ENCODE measurements around the gene CDX1. TPM values are rescaled to one million over a fixed set of nuclear protein-coding genes. Genes with fewer than 3 reads are reported as not detected.

The CDX1 gene
- total RNA-seq, 1 donor from 2014 or later: 0.43 TPM

- TF ChIP-seq CTCF (IDR thresholded peaks at IDR 0.05; ENCODE audit: unreplicated experiment): no peak
- H3K36me3 Mint-ChIP-seq (ENCODE audit: insufficient read depth): no peaks in the 10 kb centered on the region
- H3K4me3 Mint-ChIP-seq (ENCODE audit: low read depth): no peak overlapping the region
- no peak overlapping the region for H3K27ac Mint-ChIP-seq
- H3K9me3 Mint-ChIP-seq (ENCODE audit: low read depth): no peaks in the 10 kb centered on the region
- no peak for DNase-seq (ENCODE audit: low spot score, unreplicated experiment)
- H3K4me1 Mint-ChIP-seq (ENCODE audit: low read depth): peaks cover 1% of the 10 kb centered on the region
- peaks cover 54% of the 10 kb centered on the region for H3K27me3 Mint-ChIP-seq
Measured at GRCh38 chr5:150173161-150173560, 6.6 kb downstream of the CDX1 start.

GRCh38 chr5:150174285-150174684, 7.7 kb downstream of the CDX1 start:
- no peak for TF ChIP-seq CTCF (IDR thresholded peaks at IDR 0.05; ENCODE audit: unreplicated experiment)
- Mint-ChIP-seq H3K27me3 (peaks cover 43% of the 10 kb centered on the region), H3K36me3 (ENCODE audit: insufficient read depth) (no peaks in the 10 kb centered on the region), H3K27ac (no peak overlapping the region), H3K4me3 (ENCODE audit: low read depth) (no peak overlapping the region), H3K9me3 (ENCODE audit: low read depth) (no peaks in the 10 kb centered on the region), H3K4me1 (ENCODE audit: low read depth) (peaks cover 1% of the 10 kb centered on the region)
- DNase-seq (ENCODE audit: low spot score, unreplicated experiment): no peak

GRCh38 chr5:150175076-150175475, 8.5 kb downstream of the CDX1 start:
- Mint-ChIP-seq H3K27ac (no peak overlapping the region), H3K4me1 (ENCODE audit: low read depth) (peaks cover 1% of the 10 kb centered on the region), H3K4me3 (ENCODE audit: low read depth) (no peak overlapping the region), H3K36me3 (ENCODE audit: insufficient read depth) (no peaks in the 10 kb centered on the region), H3K27me3 (peaks cover 35% of the 10 kb centered on the region), H3K9me3 (ENCODE audit: low read depth) (no peaks in the 10 kb centered on the region)
- DNase-seq (ENCODE audit: low spot score, unreplicated experiment): no peak
- no peak for TF ChIP-seq CTCF (IDR thresholded peaks at IDR 0.05; ENCODE audit: unreplicated experiment)

GRCh38 chr5:150175536-150175935, 9.0 kb downstream of the CDX1 start:
- H3K4me3 Mint-ChIP-seq (ENCODE audit: low read depth): no peak overlapping the region
- TF ChIP-seq CTCF (IDR thresholded peaks at IDR 0.05; ENCODE audit: unreplicated experiment): peak; percentile 53
- H3K27ac Mint-ChIP-seq: no peak overlapping the region
- peaks cover 31% of the 10 kb centered on the region for H3K27me3 Mint-ChIP-seq
- no peaks in the 10 kb centered on the region for H3K36me3 Mint-ChIP-seq (ENCODE audit: insufficient read depth)
- no peaks in the 10 kb centered on the region for H3K9me3 Mint-ChIP-seq (ENCODE audit: low read depth)
- DNase-seq (ENCODE audit: low spot score, unreplicated experiment): no peak
- peaks cover 1% of the 10 kb centered on the region for H3K4me1 Mint-ChIP-seq (ENCODE audit: low read depth)

- no peak for TF ChIP-seq CTCF (IDR thresholded peaks at IDR 0.05; ENCODE audit: unreplicated experiment)
- Mint-ChIP-seq H3K36me3 (ENCODE audit: insufficient read depth) (no peaks in the 10 kb centered on the region), H3K27me3 (peaks cover 32% of the 10 kb centered on the region), H3K9me3 (ENCODE audit: low read depth) (no peaks in the 10 kb centered on the region), H3K27ac (no peak overlapping the region), H3K4me3 (ENCODE audit: low read depth) (no peak overlapping the region), H3K4me1 (ENCODE audit: low read depth) (peaks cover 1% of the 10 kb centered on the region)
- DNase-seq (ENCODE audit: low spot score, unreplicated experiment): no peak
Measured at GRCh38 chr5:150176745-150177477, 10.3 kb downstream of the CDX1 start.

Measured in progenitor cell of endocrine pancreas (in vitro differentiated cells).